HUES6 (cell line): ENCODE measurements around the gene TACC2.

Experiments used
- H3K27ac ChIP-seq: 2 replicates; pipeline ENCODE4 v1.7.0; 2013; ENCODE audit warnings: low read depth, mild to moderate bottlenecking, low read length, inconsistent platforms
- H3K27me3 ChIP-seq: 2 replicates; pipeline ENCODE4 v1.6.1; 2013; ENCODE audit warnings: low read length; ENCODE audit not compliant: control insufficient read depth, insufficient read depth
- H3K36me3 ChIP-seq: 2 replicates; pipeline ENCODE4 v1.6.1; 2013; ENCODE audit warnings: low read length; ENCODE audit not compliant: control insufficient read depth, insufficient read depth
- H3K4me1 ChIP-seq: 2 replicates; pipeline ENCODE4 v1.6.1; 2013; ENCODE audit warnings: low read length; ENCODE audit not compliant: control insufficient read depth, insufficient read depth
- H3K4me3 ChIP-seq: 2 replicates; pipeline ENCODE4 v1.5.1; 2013; ENCODE audit warnings: low read depth, low read length
- H3K9ac ChIP-seq: one replicate; pipeline ENCODE4 v1.6.1; 2013; ENCODE audit warnings: mild to moderate bottlenecking, low read length
- H3K9me3 ChIP-seq: 2 replicates; pipeline ENCODE4 v1.6.1; 2013; ENCODE audit warnings: low read depth, low read length; ENCODE audit not compliant: control insufficient read depth, insufficient read depth

Gene TACC2

DNA sequence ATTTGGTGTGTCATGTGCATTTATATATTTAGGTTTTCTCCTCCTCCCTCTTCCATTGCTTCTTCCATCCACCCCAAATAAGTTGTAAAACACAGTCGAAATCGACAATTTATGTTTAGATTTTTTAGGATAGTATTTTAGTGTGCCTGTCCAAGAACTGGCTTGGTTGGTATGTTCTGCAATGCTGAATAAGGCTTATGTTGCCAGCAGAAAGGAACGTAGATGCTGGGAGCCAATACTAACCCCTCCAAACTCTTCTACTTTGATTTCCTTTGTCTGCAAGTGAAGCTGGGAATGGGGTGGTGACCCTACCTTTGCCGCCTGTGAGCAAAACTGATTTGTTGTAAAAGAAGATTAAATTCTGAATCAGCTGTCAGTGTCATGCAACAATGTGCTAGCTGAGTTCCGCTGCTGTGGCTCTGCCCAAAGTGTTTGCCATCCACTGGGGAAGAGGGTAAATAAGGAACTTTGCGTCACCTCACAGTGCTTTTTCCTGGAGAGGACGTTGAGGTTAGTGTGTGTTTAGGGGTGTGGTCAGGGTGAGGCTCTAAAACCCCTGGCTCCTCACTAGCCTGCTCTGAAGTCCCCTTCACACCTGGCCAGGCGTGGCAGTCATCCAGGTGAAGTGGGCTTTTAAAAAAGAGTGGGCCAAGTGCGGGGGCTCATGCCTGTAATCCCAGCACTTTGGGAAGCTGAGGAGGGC, 44.4 kb downstream of the TACC2 start:
- no peaks in the 10 kb centered on the region; the same call in 1 of the 2 replicates for H3K4me1 ChIP-seq
- no peak overlapping the region for H3K9ac ChIP-seq
- H3K27me3 ChIP-seq: no peaks in the 10 kb centered on the region
- H3K9me3 ChIP-seq: peaks cover 3% of the 10 kb centered on the region; the same call in 1 of the 2 replicates
- H3K4me3 ChIP-seq: no peak overlapping the region
- no peaks in the 10 kb centered on the region for H3K36me3 ChIP-seq
- H3K27ac ChIP-seq: no peak overlapping the region

DNA sequence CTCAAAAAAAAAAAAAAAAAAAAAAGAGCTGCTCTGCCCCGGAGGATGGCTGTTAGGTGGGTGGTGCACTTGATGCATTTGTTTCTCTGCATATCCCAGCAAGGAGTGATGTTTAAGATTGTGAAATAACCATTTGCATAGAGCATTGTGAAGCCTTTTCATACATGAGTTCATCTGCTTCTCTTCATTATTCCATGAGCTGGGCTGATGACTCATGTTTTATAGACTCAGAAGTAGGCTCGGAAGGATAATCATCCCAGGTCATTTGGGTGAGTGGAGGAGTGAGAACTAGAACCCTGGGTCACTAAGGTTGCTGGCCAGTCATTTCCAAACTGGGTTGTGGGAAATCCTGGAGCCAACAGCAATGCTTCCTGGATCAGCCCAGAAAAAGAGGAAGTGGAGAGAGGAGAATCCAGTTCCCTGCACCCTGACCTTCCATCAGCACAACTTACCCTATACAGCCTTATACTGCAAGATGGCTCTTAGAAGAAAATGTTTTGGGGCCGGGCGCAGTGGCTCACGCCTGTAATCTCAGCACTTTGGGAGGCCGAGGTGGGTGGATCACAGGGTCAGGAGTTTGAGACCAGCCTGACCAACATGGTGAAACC, 45.3 kb downstream of the TACC2 start:
- Histone ChIP-seq H3K4me3 (no peak overlapping the region), H3K27me3 (no peaks in the 10 kb centered on the region), H3K9me3 (peaks cover 3% of the 10 kb centered on the region; the same call in 1 of the 2 replicates), H3K36me3 (no peaks in the 10 kb centered on the region), H3K4me1 (no peaks in the 10 kb centered on the region), H3K9ac (no peak overlapping the region), H3K27ac (no peak overlapping the region)

GRCh38 chr10:122040786-122041185, 51.8 kb downstream of the TACC2 start:
- no peak overlapping the region for H3K27ac ChIP-seq
- H3K27me3 ChIP-seq: no peaks in the 10 kb centered on the region
- no peaks in the 10 kb centered on the region for H3K36me3 ChIP-seq
- H3K9me3 ChIP-seq: peaks cover 3% of the 10 kb centered on the region; the same call in 1 of the 2 replicates
- no peak overlapping the region for H3K9ac ChIP-seq
- H3K4me3 ChIP-seq: no peak overlapping the region
- H3K4me1 ChIP-seq: peaks cover 23% of the 10 kb centered on the region

GRCh38 chr10:122042836-122043235, 53.9 kb downstream of the TACC2 start:
- Histone ChIP-seq H3K9me3 (no peaks in the 10 kb centered on the region), H3K9ac (no peak overlapping the region), H3K27ac (no peak overlapping the region), H3K4me3 (no peak overlapping the region), H3K4me1 (peaks cover 27% of the 10 kb centered on the region), H3K27me3 (no peaks in the 10 kb centered on the region), H3K36me3 (no peaks in the 10 kb centered on the region)

DNA sequence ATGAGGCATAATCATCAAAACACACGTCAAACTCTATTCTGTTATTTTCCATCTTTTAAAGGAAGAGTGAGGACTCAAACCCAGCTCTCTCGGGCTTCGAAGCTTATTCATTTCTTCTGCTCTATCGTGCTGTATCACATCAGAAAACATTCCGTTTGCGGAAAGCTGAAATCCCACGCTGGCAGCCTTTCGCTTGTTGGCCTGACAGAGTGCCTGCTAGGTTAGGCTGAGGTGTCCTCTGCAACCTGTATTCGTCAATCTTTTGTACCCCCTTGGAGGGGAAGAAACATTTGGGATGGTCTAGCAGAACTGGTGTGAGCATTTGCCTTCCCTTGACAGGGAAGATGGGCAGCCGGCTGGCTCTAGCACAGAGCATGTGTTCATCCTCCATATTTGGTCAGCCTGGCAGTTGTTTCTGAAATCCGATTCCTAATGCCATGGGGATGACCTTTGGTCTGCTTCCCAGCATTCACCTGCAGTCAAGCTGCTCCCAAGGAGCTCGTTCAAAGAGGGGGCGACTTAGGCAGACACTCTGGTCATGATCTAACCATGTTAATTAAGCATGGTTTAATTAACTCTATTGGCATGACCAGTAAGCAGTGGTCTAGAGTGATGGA, 55.2 kb downstream of the TACC2 start:
- Histone ChIP-seq H3K9ac (no peak overlapping the region), H3K27ac (no peak overlapping the region), H3K4me3 (no peak overlapping the region), H3K36me3 (no peaks in the 10 kb centered on the region), H3K27me3 (no peaks in the 10 kb centered on the region), H3K4me1 (peaks cover 34% of the 10 kb centered on the region), H3K9me3 (no peaks in the 10 kb centered on the region)

DNA sequence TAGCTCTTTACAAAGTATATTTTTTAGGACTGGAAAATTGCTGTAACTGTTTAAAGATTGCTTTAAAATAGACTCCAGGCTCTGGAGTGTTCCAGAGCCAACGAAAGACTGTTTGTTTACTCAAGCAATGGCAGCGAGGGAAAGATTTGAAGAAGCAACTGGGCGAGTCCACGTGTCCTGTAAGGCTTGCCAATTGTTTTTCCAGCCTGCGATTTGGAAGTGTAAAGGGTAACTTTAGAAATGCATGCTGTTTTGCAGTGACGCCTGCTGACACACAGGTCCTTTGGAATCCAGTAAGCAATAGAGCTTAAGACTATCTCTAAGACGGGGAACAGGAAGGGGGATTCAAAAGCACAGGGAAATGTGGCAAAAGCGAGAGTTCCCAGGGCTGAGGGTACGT, 55.8 kb downstream of the TACC2 start:
- Histone ChIP-seq H3K4me1 (peaks cover 34% of the 10 kb centered on the region), H3K27me3 (no peaks in the 10 kb centered on the region), H3K36me3 (no peaks in the 10 kb centered on the region), H3K27ac (no peak overlapping the region), H3K9me3 (no peaks in the 10 kb centered on the region), H3K9ac (no peak overlapping the region), H3K4me3 (no peak overlapping the region)

GRCh38 chr10:122045212-122045611, 56.2 kb downstream of the TACC2 start:
- Histone ChIP-seq H3K9me3 (no peaks in the 10 kb centered on the region), H3K36me3 (no peaks in the 10 kb centered on the region), H3K27ac (no peak overlapping the region), H3K9ac (no peak overlapping the region), H3K27me3 (no peaks in the 10 kb centered on the region), H3K4me3 (no peak overlapping the region), H3K4me1 (peaks cover 34% of the 10 kb centered on the region)

DNA sequence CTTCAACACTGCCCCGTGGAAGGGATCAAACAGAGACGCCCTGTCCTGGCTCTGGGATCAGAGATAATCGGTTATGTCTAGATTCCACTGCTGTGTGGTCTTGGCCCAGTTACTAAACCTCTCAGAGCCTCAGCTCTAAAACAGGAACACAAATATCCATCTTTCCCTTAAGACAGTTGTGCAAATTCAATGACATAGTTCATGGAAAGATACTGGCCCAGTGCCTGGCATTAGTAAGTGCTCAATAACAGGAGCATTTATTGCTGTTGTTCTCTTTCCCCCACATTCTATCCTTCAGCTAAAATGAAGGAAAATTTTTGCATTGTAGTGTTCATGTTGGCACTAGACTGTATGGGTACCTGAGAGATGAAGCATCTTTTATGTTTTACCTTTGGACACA, 58.6 kb downstream of the TACC2 start:
- Histone ChIP-seq H3K27me3 (no peaks in the 10 kb centered on the region), H3K9me3 (no peaks in the 10 kb centered on the region), H3K9ac (no peak overlapping the region), H3K27ac (no peak overlapping the region), H3K4me1 (peaks cover 35% of the 10 kb centered on the region), H3K36me3 (no peaks in the 10 kb centered on the region), H3K4me3 (no peak overlapping the region)

DNA sequence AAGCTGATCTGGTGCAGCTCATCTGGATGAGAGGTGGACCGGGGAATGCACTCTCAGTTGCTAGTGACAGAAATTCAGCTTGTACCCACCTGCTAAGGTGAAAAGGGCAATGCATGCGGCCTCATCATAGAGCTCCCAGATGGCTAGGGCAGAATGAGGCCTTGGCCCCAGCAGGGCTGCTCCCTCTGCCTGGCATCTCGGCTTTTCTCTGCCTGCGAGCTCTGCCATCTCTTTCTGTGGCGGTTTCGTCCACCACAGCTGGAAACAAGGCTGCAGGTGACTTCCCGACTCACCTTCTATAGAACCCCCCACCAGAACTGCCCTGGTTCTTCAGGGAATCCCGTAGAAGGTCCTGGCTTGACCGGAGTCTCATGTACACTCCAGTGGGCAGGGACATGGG, 60.1 kb downstream of the TACC2 start:
- Histone ChIP-seq H3K4me3 (no peak overlapping the region), H3K36me3 (no peaks in the 10 kb centered on the region), H3K4me1 (peaks cover 29% of the 10 kb centered on the region), H3K9me3 (no peaks in the 10 kb centered on the region), H3K27ac (no peak overlapping the region), H3K9ac (no peak overlapping the region), H3K27me3 (no peaks in the 10 kb centered on the region)

DNA sequence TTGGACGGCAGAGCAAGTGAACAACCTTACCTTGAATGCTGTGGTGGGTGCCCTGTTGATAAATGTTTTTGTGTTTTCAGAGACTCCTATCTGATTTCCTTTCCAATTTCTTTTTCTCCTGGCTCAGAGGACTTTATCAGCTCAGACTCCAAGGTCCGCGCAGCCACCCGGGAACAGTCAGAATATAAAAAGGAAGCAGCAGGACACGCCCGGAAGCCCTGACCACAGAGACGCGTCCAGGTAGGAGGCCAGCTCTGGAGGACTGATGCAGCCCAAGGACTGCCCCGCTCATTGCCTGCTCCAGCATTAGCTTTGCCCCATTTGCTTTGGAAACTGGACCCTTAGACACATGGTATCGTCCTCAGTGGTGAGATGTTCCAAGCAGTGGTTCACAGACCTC, 61.3 kb downstream of the TACC2 start:
- Histone ChIP-seq H3K9ac (no peak overlapping the region), H3K27me3 (no peaks in the 10 kb centered on the region), H3K4me3 (no peak overlapping the region), H3K36me3 (no peaks in the 10 kb centered on the region), H3K27ac (no peak overlapping the region), H3K9me3 (no peaks in the 10 kb centered on the region), H3K4me1 (peaks cover 18% of the 10 kb centered on the region)

DNA sequence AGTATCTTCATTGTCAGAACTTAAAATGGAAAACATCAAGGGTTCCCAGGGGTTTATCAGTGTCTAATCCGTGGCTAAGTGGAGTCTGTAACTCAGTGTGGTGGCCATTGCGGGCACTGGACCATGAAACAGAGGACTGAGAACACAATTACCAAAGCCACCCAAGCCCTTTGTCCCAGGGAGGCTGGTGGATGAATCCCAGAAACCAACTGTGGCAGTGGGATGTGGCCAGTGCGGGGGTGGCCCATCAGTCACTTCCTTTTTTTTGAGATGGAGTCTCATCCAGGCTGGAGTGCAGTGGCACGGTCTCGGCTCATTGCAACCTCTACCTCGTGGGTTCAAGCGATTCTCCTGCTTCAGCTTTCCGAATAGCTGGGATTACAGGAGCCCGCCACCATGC, 61.8 kb downstream of the TACC2 start:
- Histone ChIP-seq H3K27me3 (no peaks in the 10 kb centered on the region), H3K9ac (no peak overlapping the region), H3K4me3 (no peak overlapping the region), H3K9me3 (no peaks in the 10 kb centered on the region), H3K27ac (no peak overlapping the region), H3K36me3 (no peaks in the 10 kb centered on the region), H3K4me1 (peaks cover 18% of the 10 kb centered on the region)
